SW 1271 (cell line): Measurements from ENCODE around the gene TRPM5.

Source experiments
- DNase-seq, 2 experiments: peaks; one replicate each; lab custom pipeline; 2025; lab: John Stamatoyannopoulos, UW

Gene TRPM5

GRCh38 chr11:2436013-2436520 is 8.2 kb downstream of the TRPM5 start:
- no peak for DNase-seq

- DNase-seq = no peak
These were observed 8.9 kb downstream of the TRPM5 start for GRCh38 chr11:2435288-2436012.

GRCh38 chr11:2434506-2435255 is 9.6 kb downstream of the TRPM5 start:
- no peak for DNase-seq

- DNase-seq = no peak
These were observed 10.3 kb downstream of the TRPM5 start for GRCh38 chr11:2434008-2434407.

- DNase-seq = no peak
These were observed 11.0 kb downstream of the TRPM5 start for GRCh38 chr11:2433106-2433925.

- no peak for DNase-seq
These were observed 11.7 kb downstream of the TRPM5 start for GRCh38 chr11:2432628-2433071.

GRCh38 chr11:2432171-2432621 is 12.1 kb downstream of the TRPM5 start:
- DNase-seq = no peak

GRCh38 chr11:2431395-2431794 is 12.9 kb downstream of the TRPM5 start:
- DNase-seq = no peak

GRCh38 chr11:2428322-2428795 is 16.0 kb downstream of the TRPM5 start:
- peak in 1 of 2 experiments; percentile 27 for DNase-seq

GRCh38 chr11:2427721-2428321 is 16.5 kb downstream of the TRPM5 start:
- no peak for DNase-seq

GRCh38 chr11:2426826-2427521 is 17.3 kb downstream of the TRPM5 start:
- DNase-seq = no peak

- no peak for DNase-seq
These were observed 18.1 kb downstream of the TRPM5 start for GRCh38 chr11:2426221-2426620.

GRCh38 chr11:2425506-2425905 is 18.8 kb downstream of the TRPM5 start:
- DNase-seq = no peak

GRCh38 chr11:2424811-2425495 is 19.4 kb downstream of the TRPM5 start:
- no peak for DNase-seq

GRCh38 chr11:2423157-2424025 is 20.9 kb downstream of the TRPM5 start:
- DNase-seq = no peak

GRCh38 chr11:2422461-2423156 is 21.7 kb downstream of the TRPM5 start:
- no peak for DNase-seq

GRCh38 chr11:2421996-2422395 is 22.3 kb downstream of the TRPM5 start:
- DNase-seq = no peak

- no peak for DNase-seq
These were observed 22.9 kb downstream of the TRPM5 start for GRCh38 chr11:2421226-2421994.
